Measurements from ENCODE around the gene CROCC2. TPM values are rescaled to one million over a fixed set of nuclear protein-coding genes. Genes with fewer than 3 reads are reported as not detected.

The CROCC2 gene
- polyA plus RNA-seq, 1 experiment, result not detected

DNA sequence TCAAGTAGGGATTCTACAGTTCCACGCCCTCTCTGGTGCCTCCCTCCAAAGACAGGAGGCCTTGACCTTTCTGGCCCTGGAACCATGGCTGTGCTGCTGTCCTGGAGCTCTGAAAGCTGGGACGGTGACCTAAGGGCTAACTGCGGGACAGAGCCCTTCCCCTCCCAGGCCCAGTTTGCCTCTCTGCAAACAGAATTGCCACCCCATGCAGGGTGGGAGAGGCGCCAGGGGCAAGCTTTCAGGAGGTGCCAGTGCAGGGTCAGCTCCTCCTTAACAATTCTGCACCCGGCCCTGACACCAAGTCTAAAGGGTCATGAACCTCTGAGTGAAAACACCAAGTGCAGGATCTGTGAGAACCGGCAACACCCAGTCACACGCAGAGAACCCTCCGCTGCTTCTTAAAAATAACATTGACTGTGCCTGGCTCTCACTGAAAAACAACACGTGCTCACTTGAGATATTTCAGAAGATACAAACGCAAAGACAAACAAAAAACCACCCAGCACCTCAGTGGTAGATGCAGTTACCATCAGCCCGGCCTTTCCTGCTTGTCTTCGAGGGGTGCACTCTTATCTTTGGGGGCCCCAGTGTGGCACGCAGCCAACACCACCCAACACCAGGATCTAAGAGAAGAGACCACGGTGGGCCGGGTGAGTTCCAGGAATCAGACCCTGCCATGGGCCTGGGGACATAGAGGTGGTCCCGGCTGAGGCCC, 91.2 kb downstream of the CROCC2 start:
- CTCF ChIA-PET, result no interaction called here
- TF ChIP-seq, protein P1, sequence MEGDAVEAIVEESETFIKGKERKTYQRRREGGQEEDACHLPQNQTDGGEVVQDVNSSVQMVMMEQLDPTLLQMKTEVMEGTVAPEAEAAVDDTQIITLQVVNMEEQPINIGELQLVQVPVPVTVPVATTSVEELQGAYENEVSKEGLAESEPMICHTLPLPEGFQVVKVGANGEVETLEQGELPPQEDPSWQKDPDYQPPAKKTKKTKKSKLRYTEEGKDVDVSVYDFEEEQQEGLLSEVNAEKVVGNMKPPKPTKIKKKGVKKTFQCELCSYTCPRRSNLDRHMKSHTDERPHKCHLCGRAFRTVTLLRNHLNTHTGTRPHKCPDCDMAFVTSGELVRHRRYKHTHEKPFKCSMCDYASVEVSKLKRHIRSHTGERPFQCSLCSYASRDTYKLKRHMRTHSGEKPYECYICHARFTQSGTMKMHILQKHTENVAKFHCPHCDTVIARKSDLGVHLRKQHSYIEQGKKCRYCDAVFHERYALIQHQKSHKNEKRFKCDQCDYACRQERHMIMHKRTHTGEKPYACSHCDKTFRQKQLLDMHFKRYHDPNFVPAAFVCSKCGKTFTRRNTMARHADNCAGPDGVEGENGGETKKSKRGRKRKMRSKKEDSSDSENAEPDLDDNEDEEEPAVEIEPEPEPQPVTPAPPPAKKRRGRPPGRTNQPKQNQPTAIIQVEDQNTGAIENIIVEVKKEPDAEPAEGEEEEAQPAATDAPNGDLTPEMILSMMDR (IDR thresholded peaks at IDR 0.05; ENCODE audit: insufficient read depth, low read depth, low read length), result no peak
- H3K36me3 ChIP-seq (ENCODE audit: control insufficient read depth, insufficient read depth, low read length), result peaks cover 3% of the 10 kb centered on the region; the same call in 1 of the 2 replicates
- no peak overlapping the region for H3K4me3 ChIP-seq (ENCODE audit: low read depth, low read length)
- POLR2A ChIA-PET, result no interaction called here
- DNase-seq (ENCODE audit: low read depth), result no peak
- H3K27me3 ChIP-seq (ENCODE audit: control insufficient read depth, insufficient read depth, low read length), result no peaks in the 10 kb centered on the region

DNA sequence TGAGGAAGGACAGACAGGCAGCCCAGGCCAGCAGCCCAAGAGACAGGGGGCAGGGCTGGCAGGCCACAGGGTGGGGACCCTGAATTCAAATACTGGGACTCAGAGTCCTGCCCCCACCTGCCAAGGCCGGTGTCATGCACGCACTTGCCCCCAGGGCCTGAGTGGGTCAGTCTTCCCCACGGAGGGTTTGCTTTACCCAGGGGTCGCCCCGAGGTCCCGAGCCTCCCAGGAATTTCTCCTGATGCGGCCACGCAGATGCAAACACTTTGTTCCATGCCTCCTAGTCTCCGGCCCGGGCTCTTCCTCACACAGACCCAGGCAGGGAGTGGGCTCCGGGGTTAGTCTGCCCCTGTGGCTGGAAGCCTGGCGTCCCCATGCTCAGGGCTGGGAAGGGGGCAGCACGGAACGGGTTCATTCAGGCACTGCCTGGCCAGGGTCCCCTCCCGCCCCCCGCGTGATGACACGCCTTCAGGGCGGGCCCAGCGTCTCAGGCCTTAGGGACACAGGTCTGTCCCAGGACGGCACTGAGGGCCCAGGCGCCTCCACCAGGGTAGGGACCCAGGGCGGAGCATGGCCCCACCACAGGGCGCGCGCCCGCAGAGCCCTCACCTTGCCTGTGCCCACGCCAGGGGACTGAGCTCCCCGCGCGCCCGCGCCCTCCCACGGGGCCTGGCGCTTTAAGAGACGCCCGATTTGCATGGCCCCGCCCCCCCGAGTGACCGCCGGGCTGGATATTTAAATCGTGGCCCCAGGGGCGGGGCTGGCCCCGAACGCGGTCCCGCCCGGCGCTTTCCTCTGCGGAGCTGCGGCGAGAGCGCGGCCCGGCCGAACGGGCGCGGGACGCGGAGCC, 91.9 kb downstream of the CROCC2 start, which contains the start of gene SNED1:
Gene SNED1, plus strand, starts transcription at position 763 of the 850 bp plus-strand sequence. CDS start 220 bp downstream, outside the sequence.
- Histone ChIP-seq H3K27me3 (ENCODE audit: control insufficient read depth, insufficient read depth, low read length) (no peaks in the 10 kb centered on the region), H3K36me3 (ENCODE audit: control insufficient read depth, insufficient read depth, low read length) (peaks cover 3% of the 10 kb centered on the region; the same call in 1 of the 2 replicates), H3K4me3 (ENCODE audit: low read depth, low read length) (peak within 1 kb of the TSS; percentile 60)
- ChIA-PET CTCF (no interaction called here), POLR2A (interaction anchor here (0.6 kb wide), 1 partner anchor 234 kb away, joined by 3 read pairs; no protein-coding TSS in a partner anchor)
- DNase-seq (ENCODE audit: low read depth), result peak; percentile 23
- TF ChIP-seq, protein P1 (IDR thresholded peaks at IDR 0.05; ENCODE audit: insufficient read depth, low read depth, low read length), result no peak

DNA sequence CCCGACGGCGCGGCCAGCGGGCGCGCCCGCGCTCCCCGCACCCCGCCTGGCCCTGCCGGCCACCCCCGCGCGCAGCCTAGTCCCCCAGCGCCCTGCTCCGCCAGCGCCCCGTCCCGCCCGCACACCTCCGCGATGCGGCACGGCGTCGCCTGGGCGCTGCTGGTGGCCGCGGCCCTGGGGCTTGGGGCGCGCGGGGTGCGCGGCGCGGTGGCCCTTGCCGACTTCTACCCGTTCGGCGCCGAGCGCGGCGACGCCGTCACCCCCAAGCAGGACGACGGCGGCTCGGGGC, 92.5 kb downstream of the CROCC2 start:
- H3K36me3 ChIP-seq (ENCODE audit: control insufficient read depth, insufficient read depth, low read length), result peaks cover 3% of the 10 kb centered on the region; the same call in 1 of the 2 replicates
- DNase-seq (ENCODE audit: low read depth), result no peak
- ChIA-PET POLR2A (no interaction called here), CTCF (interaction anchor here (1.6 kb wide), 1 partner anchor 86 kb away, joined by 6 read pairs; no protein-coding TSS in a partner anchor)
- H3K27me3 ChIP-seq (ENCODE audit: control insufficient read depth, insufficient read depth, low read length), result no peaks in the 10 kb centered on the region
- peak overlapping the region; percentile 60 for H3K4me3 ChIP-seq (ENCODE audit: low read depth, low read length)
- TF ChIP-seq, protein P1 (IDR thresholded peaks at IDR 0.05; ENCODE audit: insufficient read depth, low read depth, low read length), result no peak

DNA sequence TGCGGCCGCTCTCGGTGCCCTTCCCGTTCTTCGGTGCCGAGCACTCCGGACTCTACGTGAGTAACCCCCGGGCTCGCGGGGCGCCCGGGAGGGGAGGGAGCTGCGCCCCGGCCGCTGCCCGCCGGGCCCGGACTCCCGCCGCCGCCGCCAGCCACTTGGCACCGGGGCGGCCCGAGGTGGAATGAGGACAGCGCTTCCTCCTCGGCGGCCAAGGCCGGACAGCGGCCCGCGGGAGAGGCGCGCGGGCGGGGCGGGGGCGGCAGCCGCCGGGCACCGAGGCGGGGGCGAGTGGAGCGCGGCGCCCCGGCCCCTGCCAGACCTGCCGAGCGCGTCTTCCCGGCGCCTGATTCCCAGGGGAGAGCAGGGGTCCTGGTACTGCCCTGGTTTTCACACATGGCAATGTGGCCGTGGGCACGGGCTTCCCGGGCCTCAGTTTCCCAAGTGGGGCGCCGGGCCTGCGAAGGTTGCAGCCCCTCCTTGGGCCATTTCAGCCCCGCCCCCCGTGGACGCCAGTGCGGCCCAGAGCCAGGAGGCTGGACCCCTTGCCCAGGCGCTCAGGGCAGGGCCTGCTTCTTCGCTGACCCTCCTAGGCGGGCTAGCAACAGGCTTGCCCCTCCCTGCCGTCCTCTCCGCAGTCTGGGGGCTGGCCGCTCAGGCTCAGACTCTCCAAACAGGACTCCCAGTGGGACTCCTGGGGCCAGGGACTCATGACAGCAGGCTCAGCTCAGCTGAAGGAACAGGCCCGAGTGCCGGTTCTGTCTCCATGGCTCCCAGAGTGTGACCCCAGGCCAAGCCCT, 93.1 kb downstream of the CROCC2 start:
- DNase-seq (ENCODE audit: low read depth), result no peak
- Histone ChIP-seq H3K36me3 (ENCODE audit: control insufficient read depth, insufficient read depth, low read length) (peaks cover 3% of the 10 kb centered on the region; the same call in 1 of the 2 replicates), H3K27me3 (ENCODE audit: control insufficient read depth, insufficient read depth, low read length) (no peaks in the 10 kb centered on the region), H3K4me3 (ENCODE audit: low read depth, low read length) (peak overlapping the region; percentile 60)
- ChIA-PET CTCF (interaction anchor here (0.9 to 1.6 kb wide), 2 partner anchors 85 to 86 kb away, joined by 4 to 6 read pairs; no protein-coding TSS in a partner anchor), POLR2A (no interaction called here)
- TF ChIP-seq, protein P1 (IDR thresholded peaks at IDR 0.05; ENCODE audit: insufficient read depth, low read depth, low read length), result no peak
